ENCODE results near the gene ADORA1. TPM values are rescaled to one million over a fixed set of nuclear protein-coding genes. Genes with fewer than 3 reads are reported as not detected.

The ADORA1 gene
- total RNA-seq, 1 experiment from 2014 or later: 0.17 TPM

GRCh38 chr1:203138066-203138465 lies 10.5 kb downstream of the ADORA1 start:
- DNase-seq (ENCODE audit: extremely low read depth, low read depth): no peak

- no peak for DNase-seq (ENCODE audit: extremely low read depth, low read depth)
These were observed 12.5 kb downstream of the ADORA1 start for GRCh38 chr1:203139976-203140475.

GRCh38 chr1:203140743-203141520 lies 13.4 kb downstream of the ADORA1 start:
- no peak for DNase-seq (ENCODE audit: extremely low read depth, low read depth)

GRCh38 chr1:203142124-203142523 lies 14.6 kb downstream of the ADORA1 start:
- DNase-seq (ENCODE audit: extremely low read depth, low read depth): no peak

GRCh38 chr1:203142684-203143408 lies 15.3 kb downstream of the ADORA1 start:
- DNase-seq (ENCODE audit: extremely low read depth, low read depth): no peak

GRCh38 chr1:203143641-203144040 lies 16.1 kb downstream of the ADORA1 start:
- DNase-seq (ENCODE audit: extremely low read depth, low read depth): no peak

- DNase-seq (ENCODE audit: extremely low read depth, low read depth): no peak
These were observed 17.1 kb downstream of the ADORA1 start for GRCh38 chr1:203144661-203145060.

GRCh38 chr1:203145321-203146041 lies 18.0 kb downstream of the ADORA1 start:
- DNase-seq (ENCODE audit: extremely low read depth, low read depth): no peak

- no peak for DNase-seq (ENCODE audit: extremely low read depth, low read depth)
These were observed 18.5 kb downstream of the ADORA1 start for GRCh38 chr1:203146042-203146369.

- DNase-seq (ENCODE audit: extremely low read depth, low read depth): no peak
These were observed 19.0 kb downstream of the ADORA1 start for GRCh38 chr1:203146537-203146936.

- DNase-seq (ENCODE audit: extremely low read depth, low read depth): no peak
These were observed 19.9 kb downstream of the ADORA1 start for GRCh38 chr1:203147376-203147775.

GRCh38 chr1:203148127-203148526 lies 20.6 kb downstream of the ADORA1 start:
- DNase-seq (ENCODE audit: extremely low read depth, low read depth): no peak

GRCh38 chr1:203148579-203148978 lies 21.1 kb downstream of the ADORA1 start:
- no peak for DNase-seq (ENCODE audit: extremely low read depth, low read depth)

- DNase-seq (ENCODE audit: extremely low read depth, low read depth): no peak
These were observed 21.8 kb downstream of the ADORA1 start for GRCh38 chr1:203149188-203149840.

- DNase-seq (ENCODE audit: extremely low read depth, low read depth): no peak
These were observed 23.2 kb downstream of the ADORA1 start for GRCh38 chr1:203150511-203151297.

- no peak for DNase-seq (ENCODE audit: extremely low read depth, low read depth)
These were observed 24.0 kb downstream of the ADORA1 start for GRCh38 chr1:203151362-203152157.

- no peak for DNase-seq (ENCODE audit: extremely low read depth, low read depth)
These were observed 24.9 kb downstream of the ADORA1 start for GRCh38 chr1:203152158-203153034.
